ENCODE data around the gene RAD51B.

RAD51B gene

DNA sequence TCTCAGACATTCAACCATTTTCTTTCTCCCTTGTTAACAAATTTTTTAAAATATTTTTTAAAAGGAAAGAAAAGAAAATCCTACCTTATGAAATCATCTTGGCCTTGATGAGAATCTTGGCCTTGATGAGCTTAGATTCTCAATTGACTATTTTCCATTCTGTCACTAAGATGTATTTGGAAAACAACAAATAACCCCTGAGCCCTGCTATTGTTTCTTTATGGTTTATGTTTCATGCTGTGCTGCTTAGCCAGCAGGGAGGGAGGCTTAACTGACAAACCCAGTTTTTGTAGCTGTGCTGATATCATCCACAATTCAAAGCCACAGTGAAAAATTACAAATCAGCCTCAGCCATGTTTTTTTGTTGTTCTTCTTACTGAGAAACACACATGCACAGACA, 404.1 kb downstream of the RAD51B start:
- H3K9ac ChIP-seq (ENCODE audit: low read length): no peak overlapping the region
- no peak overlapping the region for H3K4me2 ChIP-seq (ENCODE audit: low read length)
- H3K79me2 ChIP-seq (ENCODE audit: control insufficient read depth, insufficient read depth, low read length): no peaks in the 10 kb centered on the region
- no peak overlapping the region for H2BK15ac ChIP-seq (replicated peaks; ENCODE audit: low read depth)
- no peak overlapping the region for H3K27ac ChIP-seq (ENCODE audit: low read depth, low read length)
- H2BK5ac ChIP-seq (ENCODE audit: low read length): no peak overlapping the region
- H3K79me1 ChIP-seq (ENCODE audit: low read length): no peaks in the 10 kb centered on the region
- DNase-seq: no peak
- no peak overlapping the region for H3K56ac ChIP-seq (ENCODE audit: low read length)
- H3K4me1 ChIP-seq (ENCODE audit: control insufficient read depth, low read depth, low read length): no peaks in the 10 kb centered on the region
- no peak overlapping the region for H3K18ac ChIP-seq (ENCODE audit: low read length)
- no peak overlapping the region for H3K23ac ChIP-seq (ENCODE audit: low read length)
- H3K36me3 ChIP-seq (ENCODE audit: control insufficient read depth, insufficient read depth, low read length): no peaks in the 10 kb centered on the region
- H2AK5ac ChIP-seq (ENCODE audit: low read length): no peak overlapping the region
- H3K4me3 ChIP-seq (ENCODE audit: low read length): no peak overlapping the region
- no peaks in the 10 kb centered on the region for H3K27me3 ChIP-seq (ENCODE audit: insufficient read depth, low read length, poor library complexity)
- H4K5ac ChIP-seq (ENCODE audit: low read length): no peak overlapping the region
- no peak overlapping the region for H2BK120ac ChIP-seq (ENCODE audit: low read depth, low read length)
- no peak overlapping the region for H3K4ac ChIP-seq (ENCODE audit: low read depth, low read length)
- no peak overlapping the region for H4K8ac ChIP-seq (ENCODE audit: low read depth, low read length)

- Histone ChIP-seq H2AK5ac (ENCODE audit: low read length) (no peak overlapping the region), H3K18ac (ENCODE audit: low read length) (no peak overlapping the region), H3K9ac (ENCODE audit: low read length) (no peak overlapping the region), H2BK5ac (ENCODE audit: low read length) (no peak overlapping the region), H3K4ac (ENCODE audit: low read depth, low read length) (no peak overlapping the region), H4K8ac (ENCODE audit: low read depth, low read length) (no peak overlapping the region), H4K5ac (ENCODE audit: low read length) (no peak overlapping the region), H3K23ac (ENCODE audit: low read length) (no peak overlapping the region), H2BK120ac (ENCODE audit: low read depth, low read length) (no peak overlapping the region), H2BK15ac (replicated peaks; ENCODE audit: low read depth) (no peak overlapping the region), H3K4me2 (ENCODE audit: low read length) (no peak overlapping the region), H3K4me1 (ENCODE audit: control insufficient read depth, low read depth, low read length) (no peaks in the 10 kb centered on the region), H3K27ac (ENCODE audit: low read depth, low read length) (no peak overlapping the region), H3K36me3 (ENCODE audit: control insufficient read depth, insufficient read depth, low read length) (no peaks in the 10 kb centered on the region), H3K27me3 (ENCODE audit: insufficient read depth, low read length, poor library complexity) (no peaks in the 10 kb centered on the region), H3K79me2 (ENCODE audit: control insufficient read depth, insufficient read depth, low read length) (no peaks in the 10 kb centered on the region), H3K56ac (ENCODE audit: low read length) (no peak overlapping the region), H3K4me3 (ENCODE audit: low read length) (no peak overlapping the region), H3K79me1 (ENCODE audit: low read length) (no peaks in the 10 kb centered on the region)
- no peak for DNase-seq
- no CpG with 5 or more reads among the region's 2 CpGs for WGBS (ENCODE audit: extremely low coverage, insufficient coverage, low lambda C conversion rate)
These were observed 405.7 kb downstream of the RAD51B start for GRCh38 chr14:68225321-68225720.

GRCh38 chr14:68226523-68226922, 406.9 kb downstream of the RAD51B start:
- no peaks in the 10 kb centered on the region for H3K36me3 ChIP-seq (ENCODE audit: control insufficient read depth, insufficient read depth, low read length)
- no peak overlapping the region for H3K9ac ChIP-seq (ENCODE audit: low read length)
- H3K4ac ChIP-seq (ENCODE audit: low read depth, low read length): no peak overlapping the region
- no peak overlapping the region for H4K8ac ChIP-seq (ENCODE audit: low read depth, low read length)
- no peaks in the 10 kb centered on the region for H3K27me3 ChIP-seq (ENCODE audit: insufficient read depth, low read length, poor library complexity)
- no peak overlapping the region for H3K23ac ChIP-seq (ENCODE audit: low read length)
- H3K79me2 ChIP-seq (ENCODE audit: control insufficient read depth, insufficient read depth, low read length): no peaks in the 10 kb centered on the region
- H3K79me1 ChIP-seq (ENCODE audit: low read length): no peaks in the 10 kb centered on the region
- no peak overlapping the region for H2BK15ac ChIP-seq (replicated peaks; ENCODE audit: low read depth)
- H2AK5ac ChIP-seq (ENCODE audit: low read length): no peak overlapping the region
- no peak overlapping the region for H3K56ac ChIP-seq (ENCODE audit: low read length)
- no CpG with 5 or more reads among the region's 4 CpGs for WGBS (ENCODE audit: extremely low coverage, insufficient coverage, low lambda C conversion rate)
- H3K27ac ChIP-seq (ENCODE audit: low read depth, low read length): no peak overlapping the region
- no peaks in the 10 kb centered on the region for H3K4me1 ChIP-seq (ENCODE audit: control insufficient read depth, low read depth, low read length)
- DNase-seq: no peak
- no peak overlapping the region for H4K5ac ChIP-seq (ENCODE audit: low read length)
- no peak overlapping the region for H2BK120ac ChIP-seq (ENCODE audit: low read depth, low read length)
- H3K18ac ChIP-seq (ENCODE audit: low read length): no peak overlapping the region
- H3K4me2 ChIP-seq (ENCODE audit: low read length): no peak overlapping the region
- H2BK5ac ChIP-seq (ENCODE audit: low read length): no peak overlapping the region
- H3K4me3 ChIP-seq (ENCODE audit: low read length): no peak overlapping the region

- Histone ChIP-seq H3K36me3 (ENCODE audit: control insufficient read depth, insufficient read depth, low read length) (no peaks in the 10 kb centered on the region), H2BK5ac (ENCODE audit: low read length) (no peak overlapping the region), H2BK120ac (ENCODE audit: low read depth, low read length) (no peak overlapping the region), H4K5ac (ENCODE audit: low read length) (no peak overlapping the region), H3K4me3 (ENCODE audit: low read length) (no peak overlapping the region), H3K79me2 (ENCODE audit: control insufficient read depth, insufficient read depth, low read length) (no peaks in the 10 kb centered on the region), H3K4me2 (ENCODE audit: low read length) (no peak overlapping the region), H3K18ac (ENCODE audit: low read length) (no peak overlapping the region), H3K4ac (ENCODE audit: low read depth, low read length) (no peak overlapping the region), H4K8ac (ENCODE audit: low read depth, low read length) (no peak overlapping the region), H3K9ac (ENCODE audit: low read length) (no peak overlapping the region), H3K79me1 (ENCODE audit: low read length) (no peaks in the 10 kb centered on the region), H3K27ac (ENCODE audit: low read depth, low read length) (no peak overlapping the region), H3K56ac (ENCODE audit: low read length) (no peak overlapping the region), H2AK5ac (ENCODE audit: low read length) (no peak overlapping the region), H3K4me1 (ENCODE audit: control insufficient read depth, low read depth, low read length) (no peaks in the 10 kb centered on the region), H3K27me3 (ENCODE audit: insufficient read depth, low read length, poor library complexity) (no peaks in the 10 kb centered on the region), H3K23ac (ENCODE audit: low read length) (no peak overlapping the region), H2BK15ac (replicated peaks; ENCODE audit: low read depth) (no peak overlapping the region)
- no peak for DNase-seq
- WGBS (ENCODE audit: extremely low coverage, insufficient coverage, low lambda C conversion rate): no CpG with 5 or more reads among the region's 3 CpGs
These were observed 409.1 kb downstream of the RAD51B start for GRCh38 chr14:68228656-68229055.

DNA sequence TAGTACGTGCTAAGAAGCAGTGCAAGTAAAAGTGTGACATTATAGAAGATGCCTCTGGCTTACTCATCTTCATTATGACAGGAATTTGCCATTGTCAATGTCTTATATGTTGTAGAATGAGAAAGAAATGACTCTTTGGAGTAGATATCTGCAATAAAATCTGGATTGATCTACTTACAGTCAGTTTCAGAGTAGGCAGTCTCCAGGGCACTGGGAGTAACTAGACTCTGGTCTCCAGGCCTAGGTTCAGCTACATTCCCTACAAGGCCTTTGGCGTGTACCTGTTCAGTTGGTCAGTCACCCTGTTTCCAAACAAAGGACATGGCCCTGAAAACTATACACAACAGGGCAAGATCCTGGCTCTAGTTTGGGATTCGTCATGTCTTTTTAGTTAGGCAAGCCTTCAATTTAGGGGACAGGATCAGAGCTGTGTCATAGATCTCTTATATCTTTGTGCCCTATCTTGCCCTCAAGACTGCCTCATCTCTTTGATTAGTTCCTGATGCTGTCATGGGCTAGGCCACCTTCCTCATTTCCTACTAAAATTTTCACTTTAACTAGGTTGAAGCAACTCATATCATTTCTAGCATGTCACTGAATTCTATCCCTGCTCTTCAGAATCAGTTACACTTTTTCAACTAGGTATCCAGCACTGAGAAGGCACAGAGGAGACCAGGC, 410.0 kb downstream of the RAD51B start:
- no peak overlapping the region for H2AK5ac ChIP-seq (ENCODE audit: low read length)
- no peaks in the 10 kb centered on the region for H3K79me1 ChIP-seq (ENCODE audit: low read length)
- H3K4ac ChIP-seq (ENCODE audit: low read depth, low read length): no peak overlapping the region
- H2BK15ac ChIP-seq (replicated peaks; ENCODE audit: low read depth): no peak overlapping the region
- no peak overlapping the region for H3K27ac ChIP-seq (ENCODE audit: low read depth, low read length)
- no peak overlapping the region for H3K18ac ChIP-seq (ENCODE audit: low read length)
- no peak overlapping the region for H4K5ac ChIP-seq (ENCODE audit: low read length)
- H3K79me2 ChIP-seq (ENCODE audit: control insufficient read depth, insufficient read depth, low read length): no peaks in the 10 kb centered on the region
- no peak overlapping the region for H3K4me2 ChIP-seq (ENCODE audit: low read length)
- no peak overlapping the region for H3K9ac ChIP-seq (ENCODE audit: low read length)
- no peak overlapping the region for H3K23ac ChIP-seq (ENCODE audit: low read length)
- no peak for DNase-seq
- no peak overlapping the region for H3K56ac ChIP-seq (ENCODE audit: low read length)
- no peak overlapping the region for H4K8ac ChIP-seq (ENCODE audit: low read depth, low read length)
- H2BK120ac ChIP-seq (ENCODE audit: low read depth, low read length): no peak overlapping the region
- H3K4me1 ChIP-seq (ENCODE audit: control insufficient read depth, low read depth, low read length): no peaks in the 10 kb centered on the region
- H2BK5ac ChIP-seq (ENCODE audit: low read length): no peak overlapping the region
- H3K4me3 ChIP-seq (ENCODE audit: low read length): no peak overlapping the region
- H3K27me3 ChIP-seq (ENCODE audit: insufficient read depth, low read length, poor library complexity): no peaks in the 10 kb centered on the region
- no CpG with 5 or more reads among the region's 3 CpGs for WGBS (ENCODE audit: extremely low coverage, insufficient coverage, low lambda C conversion rate)
- no peaks in the 10 kb centered on the region for H3K36me3 ChIP-seq (ENCODE audit: control insufficient read depth, insufficient read depth, low read length)
